SK-MEL-5 (cell line): ENCODE data around the gene CGREF1. TPM values are rescaled to one million over a fixed set of nuclear protein-coding genes. Genes with fewer than 3 reads are reported as not detected.

ENCODE experiments used
- DNase-seq: peaks from one replicate; pipeline ENCODE4 v3.0.0-alpha.2; 2016; ENCODE audit warnings: low read depth, low spot score
- in situ Hi-C: cut with HindIII; loops from 2 replicates; pipeline ENCODE4 v1.10.0; 2016; ENCODE audit warnings: low sequenced_read_pairs, high pct_unique_total_duplicates, low pct_unique_long_range_greater_than_20kb
- total RNA-seq: library from RNA; depleted of rRNA; stranded (reverse); fragments of >200 nt; shearing (Covaris generic); gene quantifications from 2 replicates; pipeline ENCODE4 v1.2.3, GENCODE V29; 2014

Gene CGREF1
- total RNA-seq, 1 experiment from 2014 or later: 22.3 TPM

GRCh38 chr2:27071990-27072830 lies 46.7 kb downstream of the CGREF1 start:
- in situ Hi-C loops: no loop called here
- no peak for DNase-seq

GRCh38 chr2:27071277-27071989 lies 47.5 kb downstream of the CGREF1 start, which contains the start of gene OST4:
OST4 (minus strand) TSS chr2:27071654.
- in situ Hi-C loops: no loop called here

GRCh38 chr2:27070653-27071276 lies 48.2 kb downstream of the CGREF1 start:
- no peak for DNase-seq
- in situ Hi-C loops: no loop called here

More at GRCh38 chr2:27071277-27071989, 47.5 kb downstream of the CGREF1 start, which contains the start of gene OST4:
- DNase-seq: peak; percentile 95

GRCh38 chr2:27069961-27070618 lies 48.8 kb downstream of the CGREF1 start:
- DNase-seq: no peak
- in situ Hi-C loops: no loop called here

- in situ Hi-C loops: no loop called here
- no peak for DNase-seq
Observed at GRCh38 chr2:27069436-27069835, 49.5 kb downstream of the CGREF1 start.

GRCh38 chr2:27067385-27067784 lies 51.5 kb downstream of the CGREF1 start:
- in situ Hi-C loops: no loop called here
- no peak for DNase-seq

- no peak for DNase-seq
- in situ Hi-C loops: no loop called here
Observed at GRCh38 chr2:27065128-27065527, 53.8 kb downstream of the CGREF1 start.

- in situ Hi-C loops: no loop called here
- DNase-seq: no peak
Observed at GRCh38 chr2:27060323-27060722, 58.6 kb downstream of the CGREF1 start.

- DNase-seq: no peak
- in situ Hi-C loops: no loop called here
Observed at GRCh38 chr2:27059141-27059820, 59.6 kb downstream of the CGREF1 start.

- in situ Hi-C loops: no loop called here
- DNase-seq: no peak
Observed at GRCh38 chr2:27058210-27058609, 60.7 kb downstream of the CGREF1 start.

- in situ Hi-C loops: no loop called here
- no peak for DNase-seq
Observed at GRCh38 chr2:27057184-27057583, 61.7 kb downstream of the CGREF1 start.

- no peak for DNase-seq
- in situ Hi-C loops: no loop called here
Observed at GRCh38 chr2:27054721-27055120, 64.2 kb downstream of the CGREF1 start.

GRCh38 chr2:27053776-27054175 lies 65.2 kb downstream of the CGREF1 start:
- in situ Hi-C loops: no loop called here
- DNase-seq: no peak

GRCh38 chr2:27053321-27053720 lies 65.6 kb downstream of the CGREF1 start:
- DNase-seq: no peak
- in situ Hi-C loops: no loop called here

GRCh38 chr2:27051902-27052645 lies 66.9 kb downstream of the CGREF1 start:
- in situ Hi-C loops: no loop called here
- DNase-seq: no peak

- in situ Hi-C loops: no loop called here
- peak; percentile 96 for DNase-seq
Observed at GRCh38 chr2:27050996-27051901, 67.7 kb downstream of the CGREF1 start, which contains the start of gene AGBL5. AGBL5 (plus strand) TSS chr2:27051668; CDS start chr2:27052959, 1,291 bp downstream.
